Activated CD4-positive, alpha-beta memory T cell treated with anti-CD3 and anti-CD28 coated beads, Interleukin-2, amount 10 ng/mL, durations not matched to agents 7 days and 5 days (primary cell): Measurements from ENCODE around the gene KLHL34. TPM values are rescaled to one million over a fixed set of nuclear protein-coding genes. Genes with fewer than 3 reads are reported as not detected.

ENCODE experiments used
- CTCF ChIA-PET: fragments of 350-600 bp; sonication (Branson Sonifier 250); formaldehyde crosslinking; loops from one replicate; lab custom pipeline; 2021; ENCODE audit warnings: antibody characterized with exemption, inconsistent platforms; lab: Charles Lee
- POLR2A ChIA-PET: fragments of 350-600 bp; sonication (Branson Sonifier 250); formaldehyde crosslinking; loops from one replicate; lab custom pipeline; 2021; ENCODE audit warnings: antibody characterized with exemption; lab: Charles Lee
- DNase-seq: peaks from one replicate; pipeline ENCODE4 v3.0.0-alpha.2; 2020
- H3K27ac Mint-ChIP-seq: one replicate; pipeline ENCODE4 v1.8.0; 2021; ENCODE audit warnings: mild to moderate bottlenecking, mixed read lengths
- H3K27me3 Mint-ChIP-seq: one replicate; pipeline ENCODE4 v1.8.0; 2021; ENCODE audit warnings: mixed read lengths
- H3K36me3 Mint-ChIP-seq: one replicate; pipeline ENCODE4 v1.8.0; 2021; ENCODE audit warnings: low read depth, mixed read lengths
- H3K4me1 Mint-ChIP-seq: one replicate; pipeline ENCODE4 v1.8.0; 2021; ENCODE audit warnings: mixed read lengths
- H3K4me3 Mint-ChIP-seq: one replicate; pipeline ENCODE4 v1.8.0; 2021; ENCODE audit warnings: mild to moderate bottlenecking, mixed read lengths
- H3K9me3 Mint-ChIP-seq: one replicate; pipeline ENCODE4 v1.8.0; 2021; ENCODE audit warnings: mixed read lengths
- total RNA-seq, 2 experiments: library from RNA; stranded (reverse); gene quantifications; one replicate each; pipeline ENCODE4 v1.2.3, GENCODE V29; 2021

KLHL34 gene, protein sequence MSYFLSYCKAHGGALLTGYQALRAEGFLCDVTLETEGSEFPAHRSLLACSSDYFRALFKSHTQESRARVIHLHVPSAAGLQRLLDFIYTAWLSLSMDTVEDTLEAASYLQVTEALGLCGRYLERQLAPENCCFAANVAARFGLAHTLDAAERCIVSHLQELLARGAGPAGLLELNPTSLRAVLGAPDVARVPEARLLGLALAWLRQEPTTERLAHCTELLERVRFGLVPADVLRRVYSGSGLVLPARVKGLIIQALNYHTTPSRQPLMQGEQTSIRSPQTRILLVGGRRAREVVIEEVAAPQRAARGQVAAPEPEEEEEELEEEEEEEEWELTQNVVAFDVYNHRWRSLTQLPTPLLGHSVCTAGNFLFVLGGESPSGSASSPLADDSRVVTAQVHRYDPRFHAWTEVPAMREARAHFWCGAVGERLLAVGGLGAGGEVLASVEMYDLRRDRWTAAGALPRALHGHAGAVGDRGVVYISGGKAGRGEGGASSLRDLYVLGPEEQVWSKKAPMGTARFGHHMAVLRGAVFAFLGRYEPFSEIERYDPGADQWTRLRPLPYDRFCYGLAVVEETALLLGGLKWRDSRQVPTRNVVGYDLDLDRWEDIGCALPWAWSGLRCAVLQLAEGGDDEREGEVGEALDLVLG
- under 1 TPM; 0.40 to 0.58 TPM for total RNA-seq

DNA sequence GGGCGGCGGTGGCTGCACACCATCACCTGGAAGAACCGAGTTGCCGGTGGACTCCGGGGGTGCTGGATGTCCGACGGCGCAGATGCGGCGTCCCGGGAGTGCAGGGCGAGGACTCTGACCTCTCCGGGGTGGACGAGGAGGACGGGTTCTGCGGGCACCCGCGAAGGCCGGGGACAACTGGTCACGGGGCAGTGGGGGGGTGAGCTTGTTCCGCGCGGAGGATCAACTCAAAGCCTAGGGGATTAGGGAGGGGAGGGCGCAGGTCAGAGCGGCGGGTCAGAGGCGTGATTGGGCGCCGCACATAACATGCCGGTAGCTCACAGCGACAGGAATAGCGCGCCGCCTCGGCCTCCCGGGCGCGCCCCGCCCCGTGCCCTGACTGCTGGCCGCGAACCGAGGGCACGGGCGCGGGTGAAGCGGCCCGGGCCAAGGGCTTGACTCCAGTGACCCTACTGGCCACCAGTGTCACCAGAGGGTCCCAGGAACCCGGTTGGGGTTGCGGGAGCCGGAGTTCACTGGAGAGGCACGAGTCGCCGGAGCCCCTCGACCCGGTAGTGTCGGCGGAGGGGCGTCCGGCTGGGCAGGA is at the start of gene KLHL34:
Gene KLHL34 (minus strand): TSS at position 179 of the 586 bp plus-strand sequence. CDS start 542 bp downstream, outside the sequence.
- Mint-ChIP-seq H3K36me3 (peaks cover 2% of the 10 kb centered on the region), H3K4me3 (peak within 1 kb of the TSS; percentile 44), H3K9me3 (no peaks in the 10 kb centered on the region), H3K27ac (no peak within 1 kb of the TSS), H3K4me1 (peaks cover 4% of the 10 kb centered on the region), H3K27me3 (peaks cover 6% of the 10 kb centered on the region)
- ChIA-PET POLR2A (no interaction called here), CTCF (interaction anchor here (0.7 kb wide), 1 partner anchor 222 kb away, joined by 5 read pairs; no protein-coding TSS in a partner anchor)
- no peak for DNase-seq

DNA sequence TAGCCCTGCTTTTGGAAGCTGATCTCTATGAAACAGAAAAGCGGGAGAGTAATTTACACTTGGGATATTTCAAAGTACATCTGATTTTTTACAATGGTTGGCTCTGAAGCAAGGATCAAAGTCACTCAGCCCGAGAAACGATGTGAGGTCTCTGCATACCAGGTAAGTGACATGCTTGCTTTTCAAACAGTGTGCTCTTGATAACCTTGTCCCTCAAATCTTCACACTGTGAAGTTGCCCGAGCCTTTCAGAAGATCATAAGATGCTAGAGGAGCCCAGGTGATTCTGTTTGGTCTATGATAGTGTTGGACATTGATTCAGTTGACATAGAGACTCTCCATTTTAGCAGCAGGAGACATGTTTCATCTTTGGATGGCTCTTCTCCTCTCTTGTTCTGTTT is 47.1 kb upstream of the KLHL34 start:
- DNase-seq: no peak
- no peaks in the 10 kb centered on the region for H3K9me3 Mint-ChIP-seq
- H3K27ac Mint-ChIP-seq: no peak overlapping the region
- no peaks in the 10 kb centered on the region for H3K4me1 Mint-ChIP-seq
- H3K27me3 Mint-ChIP-seq: no peaks in the 10 kb centered on the region
- H3K4me3 Mint-ChIP-seq: no peak overlapping the region
- POLR2A ChIA-PET: no interaction called here
- CTCF ChIA-PET: no interaction called here
- no peaks in the 10 kb centered on the region for H3K36me3 Mint-ChIP-seq

DNA sequence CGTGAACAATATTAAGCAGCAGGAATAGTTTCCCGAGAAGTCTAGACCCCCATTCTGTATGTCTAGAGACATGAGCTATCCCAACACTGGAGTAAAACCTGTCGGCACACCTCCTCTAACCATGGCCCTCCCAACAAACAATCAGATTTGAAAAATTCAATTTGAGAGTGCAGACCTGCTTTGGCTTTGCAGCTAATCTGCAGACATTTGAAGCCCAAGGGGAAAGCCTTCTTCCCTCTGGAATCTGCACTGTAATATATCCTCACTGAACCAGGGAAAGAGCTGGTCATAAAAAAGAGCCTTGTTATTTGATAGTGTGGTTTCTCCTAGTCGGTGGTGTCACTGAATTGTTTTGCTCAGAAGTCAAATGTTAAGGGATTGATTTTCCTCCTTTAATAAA is 44.6 kb upstream of the KLHL34 start:
- POLR2A ChIA-PET: no interaction called here
- Mint-ChIP-seq H3K27ac (no peak overlapping the region), H3K4me1 (no peaks in the 10 kb centered on the region), H3K9me3 (no peaks in the 10 kb centered on the region), H3K4me3 (no peak overlapping the region), H3K36me3 (no peaks in the 10 kb centered on the region), H3K27me3 (no peaks in the 10 kb centered on the region)
- CTCF ChIA-PET: no interaction called here
- no peak for DNase-seq

DNA sequence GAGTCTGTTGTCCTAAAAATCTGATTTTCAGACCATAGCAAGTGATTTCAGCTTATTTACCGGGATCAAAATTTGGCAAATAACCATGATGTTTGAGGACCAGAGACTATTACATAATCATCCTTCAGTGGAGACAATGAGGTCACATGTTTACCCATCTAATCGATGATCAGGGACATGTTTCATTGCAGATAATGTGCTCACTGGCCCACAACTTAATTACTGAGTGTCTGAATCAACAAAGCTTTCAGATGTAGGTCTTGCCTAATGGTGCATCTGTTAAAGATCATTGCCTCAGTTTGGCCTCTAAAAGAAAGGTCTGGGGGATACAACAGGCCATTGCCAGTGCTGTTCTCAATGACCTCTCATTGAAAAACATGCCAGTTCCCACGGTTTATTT is 42.8 kb upstream of the KLHL34 start:
- Mint-ChIP-seq H3K9me3 (no peaks in the 10 kb centered on the region), H3K36me3 (no peaks in the 10 kb centered on the region), H3K4me3 (no peak overlapping the region), H3K27me3 (no peaks in the 10 kb centered on the region), H3K27ac (no peak overlapping the region), H3K4me1 (no peaks in the 10 kb centered on the region)
- ChIA-PET POLR2A (no interaction called here), CTCF (no interaction called here)
- no peak for DNase-seq

DNA sequence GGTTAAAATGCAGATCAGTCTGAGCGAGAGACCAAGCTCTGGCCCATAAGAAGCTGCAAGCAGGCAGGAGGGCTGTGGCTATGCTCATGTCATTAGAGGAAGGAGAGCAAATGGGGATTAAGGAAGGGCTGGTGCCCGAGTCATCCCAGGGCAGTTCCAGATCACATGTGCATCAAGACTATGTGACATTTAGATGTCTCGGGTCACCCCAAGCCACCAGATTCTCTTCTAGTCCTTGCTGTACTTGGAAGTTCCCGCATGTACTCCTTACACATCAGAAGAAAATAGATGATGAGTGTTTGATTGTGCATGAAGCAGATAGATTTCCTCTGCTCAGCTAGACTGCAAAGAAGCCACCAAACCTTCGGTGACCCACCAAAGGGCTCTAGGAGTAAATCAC is 42.1 kb upstream of the KLHL34 start:
- H3K4me1 Mint-ChIP-seq: no peaks in the 10 kb centered on the region
- DNase-seq: no peak
- ChIA-PET POLR2A (no interaction called here), CTCF (no interaction called here)
- no peaks in the 10 kb centered on the region for H3K27me3 Mint-ChIP-seq
- H3K4me3 Mint-ChIP-seq: no peak overlapping the region
- no peaks in the 10 kb centered on the region for H3K9me3 Mint-ChIP-seq
- no peaks in the 10 kb centered on the region for H3K36me3 Mint-ChIP-seq
- no peak overlapping the region for H3K27ac Mint-ChIP-seq

DNA sequence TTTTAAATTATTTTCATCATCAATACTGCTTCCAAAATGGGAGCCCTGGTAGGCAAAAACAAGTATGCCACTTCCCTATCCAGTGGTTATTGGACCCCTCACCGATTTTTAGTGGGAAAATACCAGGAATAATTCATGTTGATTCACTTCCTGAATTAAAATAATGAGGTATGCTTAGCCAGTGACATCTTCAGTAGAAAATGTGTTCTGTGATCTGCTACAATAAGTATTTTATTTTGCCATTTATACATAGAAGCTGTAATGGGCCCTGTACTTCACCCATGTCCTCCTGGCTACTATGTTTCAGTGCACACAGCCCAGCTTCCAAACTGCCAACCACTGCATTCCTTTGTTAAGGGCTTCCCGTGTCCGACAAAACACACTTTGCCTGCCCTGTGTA is 41.0 kb upstream of the KLHL34 start:
- no peak overlapping the region for H3K27ac Mint-ChIP-seq
- no peaks in the 10 kb centered on the region for H3K36me3 Mint-ChIP-seq
- no peaks in the 10 kb centered on the region for H3K27me3 Mint-ChIP-seq
- ChIA-PET CTCF (no interaction called here), POLR2A (no interaction called here)
- no peaks in the 10 kb centered on the region for H3K4me1 Mint-ChIP-seq
- DNase-seq: no peak
- no peaks in the 10 kb centered on the region for H3K9me3 Mint-ChIP-seq
- H3K4me3 Mint-ChIP-seq: no peak overlapping the region

DNA sequence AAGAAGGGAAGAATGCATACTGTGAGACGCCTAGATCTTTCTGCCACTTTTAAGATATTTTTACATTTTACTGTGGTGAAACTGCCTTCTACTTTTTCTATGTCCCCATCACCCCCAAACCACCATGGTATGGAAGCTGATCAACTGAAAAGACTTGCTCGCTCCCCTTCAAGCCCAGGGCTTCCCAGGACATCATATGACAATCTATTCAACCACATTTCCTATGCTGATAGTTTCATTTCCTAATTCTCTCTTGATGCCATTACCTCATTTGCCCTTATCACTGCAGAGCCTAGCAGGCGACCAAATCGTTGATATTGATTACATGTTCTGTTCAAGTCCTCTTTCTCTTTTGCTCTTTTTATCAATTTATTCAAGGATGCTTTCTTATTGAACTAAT is 40.1 kb upstream of the KLHL34 start:
- CTCF ChIA-PET: no interaction called here
- Mint-ChIP-seq H3K9me3 (no peaks in the 10 kb centered on the region), H3K4me3 (no peak overlapping the region), H3K4me1 (no peaks in the 10 kb centered on the region), H3K36me3 (no peaks in the 10 kb centered on the region), H3K27ac (no peak overlapping the region), H3K27me3 (no peaks in the 10 kb centered on the region)
- no peak for DNase-seq
- POLR2A ChIA-PET: no interaction called here

DNA sequence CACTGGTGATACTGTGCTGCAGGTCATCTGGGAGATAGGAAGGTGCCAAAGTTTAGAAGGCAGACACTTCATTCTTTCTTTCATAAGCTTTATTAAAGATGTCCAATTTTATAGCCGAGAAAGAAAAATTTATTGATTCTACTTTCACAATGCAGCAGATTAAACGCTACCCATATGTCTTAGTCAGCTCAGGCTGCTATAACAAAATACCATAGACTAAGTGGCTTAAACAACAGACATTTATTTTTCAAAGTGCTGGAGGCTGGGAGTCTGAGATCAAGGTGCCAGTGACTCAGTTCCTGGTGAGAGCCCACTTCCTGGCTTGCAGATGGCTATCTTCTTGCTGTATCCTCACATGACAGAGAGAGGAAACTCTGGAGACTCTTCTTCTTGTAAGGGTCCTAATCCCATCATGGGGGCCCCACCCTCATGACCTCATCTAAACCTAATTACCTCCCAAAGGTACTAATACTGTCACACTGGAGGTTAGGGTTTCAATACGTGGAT is 33.4 kb upstream of the KLHL34 start:
- ChIA-PET CTCF (no interaction called here), POLR2A (no interaction called here)
- no peaks in the 10 kb centered on the region for H3K27me3 Mint-ChIP-seq
- H3K27ac Mint-ChIP-seq: no peak overlapping the region
- peaks cover 2% of the 10 kb centered on the region for H3K9me3 Mint-ChIP-seq
- no peak overlapping the region for H3K4me3 Mint-ChIP-seq
- H3K4me1 Mint-ChIP-seq: peaks cover 9% of the 10 kb centered on the region
- DNase-seq: peak; percentile 15
- no peaks in the 10 kb centered on the region for H3K36me3 Mint-ChIP-seq

DNA sequence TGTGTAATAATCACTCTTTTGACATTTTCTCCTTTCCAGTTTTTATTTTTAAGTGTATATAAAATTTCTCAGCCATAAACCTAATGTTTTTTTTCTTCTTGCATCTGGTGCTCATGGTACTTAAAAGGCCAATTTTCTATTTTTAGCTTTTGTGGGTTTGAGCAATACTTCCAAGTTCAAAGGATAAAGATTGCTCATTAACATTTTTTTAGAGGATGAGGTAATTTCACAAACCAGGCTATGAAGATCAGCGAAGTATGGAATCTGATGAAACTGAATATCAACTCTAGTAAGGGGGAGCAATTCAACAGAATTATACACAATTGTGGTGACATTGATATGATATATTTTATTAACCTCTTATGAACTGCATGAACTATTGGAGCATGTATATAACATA is 25.8 kb upstream of the KLHL34 start:
- CTCF ChIA-PET: no interaction called here
- POLR2A ChIA-PET: no interaction called here
- no peaks in the 10 kb centered on the region for H3K4me1 Mint-ChIP-seq
- H3K4me3 Mint-ChIP-seq: no peak overlapping the region
- DNase-seq: no peak
- H3K9me3 Mint-ChIP-seq: no peaks in the 10 kb centered on the region
- no peaks in the 10 kb centered on the region for H3K27me3 Mint-ChIP-seq
- no peak overlapping the region for H3K27ac Mint-ChIP-seq
- H3K36me3 Mint-ChIP-seq: no peaks in the 10 kb centered on the region

DNA sequence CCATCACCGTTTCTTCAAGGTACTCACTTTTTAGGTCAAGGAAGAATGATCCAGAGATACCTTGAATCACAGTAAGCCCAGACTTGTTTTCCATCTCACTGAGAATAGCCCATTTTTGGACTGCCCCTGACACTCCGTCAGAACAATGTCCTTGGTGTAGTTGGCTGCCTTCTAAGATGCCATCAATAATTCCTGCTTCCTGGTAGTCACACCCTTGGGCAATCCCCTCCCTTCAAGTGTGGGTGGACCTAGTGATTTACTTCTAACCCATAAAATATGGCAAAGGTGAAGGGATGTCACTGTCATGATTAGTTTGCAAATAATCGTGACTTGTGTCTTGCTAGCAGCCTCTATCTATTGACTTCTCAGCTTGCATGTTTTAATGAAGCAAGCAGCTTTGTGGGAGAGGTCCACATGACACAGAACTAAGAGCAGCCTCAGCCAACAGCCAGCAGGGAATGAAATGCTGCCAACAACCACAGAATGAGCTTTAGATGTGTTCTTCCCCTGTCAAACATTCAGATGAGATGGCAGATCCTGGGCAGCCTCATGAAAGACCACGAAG is 20.0 kb upstream of the KLHL34 start:
- H3K27ac Mint-ChIP-seq: no peak overlapping the region
- DNase-seq: no peak
- H3K27me3 Mint-ChIP-seq: no peaks in the 10 kb centered on the region
- H3K4me1 Mint-ChIP-seq: no peaks in the 10 kb centered on the region
- no peak overlapping the region for H3K4me3 Mint-ChIP-seq
- ChIA-PET POLR2A (no interaction called here), CTCF (no interaction called here)
- no peaks in the 10 kb centered on the region for H3K36me3 Mint-ChIP-seq
- no peaks in the 10 kb centered on the region for H3K9me3 Mint-ChIP-seq

DNA sequence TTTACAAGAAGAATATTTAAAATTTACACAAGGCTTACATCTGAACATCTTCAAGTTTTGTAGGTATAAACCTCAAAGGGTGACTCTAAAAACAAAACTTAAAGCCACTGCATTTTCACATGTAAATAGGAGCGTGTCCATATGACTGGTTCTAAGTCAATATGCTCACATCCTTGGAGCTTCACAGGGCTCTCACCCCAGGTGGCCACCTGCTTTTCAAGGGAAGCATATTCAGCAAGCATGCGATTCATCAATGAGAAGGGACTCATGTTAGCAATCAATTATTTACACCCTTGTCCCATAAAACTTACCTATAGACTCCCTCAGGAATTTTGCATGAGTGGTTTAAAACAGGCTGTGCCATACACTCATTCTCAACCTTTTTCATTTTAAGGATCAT is 17.8 kb upstream of the KLHL34 start:
- H3K4me3 Mint-ChIP-seq: no peak overlapping the region

DNA sequence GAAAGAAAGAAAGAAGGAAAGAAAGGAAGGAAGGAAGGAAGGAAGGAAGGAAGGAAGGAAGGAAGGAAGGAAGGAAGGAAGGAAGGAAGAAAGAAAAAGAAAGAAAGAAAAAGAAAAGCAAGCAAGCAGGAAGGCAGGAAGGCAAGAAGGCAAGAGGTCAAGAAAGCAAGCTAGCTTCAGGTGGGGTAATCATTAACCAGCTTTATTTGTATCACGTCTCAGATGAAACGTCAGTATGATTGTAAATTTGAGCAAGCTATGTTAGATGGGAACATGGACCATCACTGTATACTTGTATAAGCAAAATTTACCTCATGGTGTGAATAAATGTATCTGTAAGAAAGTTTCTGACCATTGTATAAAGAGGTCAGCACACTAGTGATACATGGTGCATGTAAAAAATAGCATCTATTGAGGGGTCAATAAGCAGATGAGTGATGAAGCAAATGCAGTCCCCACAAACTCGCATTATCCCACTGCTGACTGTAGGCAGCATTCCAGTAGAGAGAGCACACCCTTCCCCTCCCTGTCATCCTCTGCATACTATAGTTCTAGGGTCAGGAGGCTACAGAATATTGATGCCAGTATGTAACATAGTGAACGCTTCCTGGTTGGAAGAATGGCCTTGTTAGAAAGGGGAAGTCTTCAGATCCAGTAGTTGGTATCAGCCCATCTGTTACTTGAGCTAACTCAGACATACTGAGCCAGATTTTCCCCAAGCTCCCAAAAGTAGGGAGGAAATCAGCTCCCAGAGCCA is 16.5 kb upstream of the KLHL34 start:
- H3K9me3 Mint-ChIP-seq: no peaks in the 10 kb centered on the region
- ChIA-PET CTCF (no interaction called here), POLR2A (no interaction called here)
- H3K36me3 Mint-ChIP-seq: no peaks in the 10 kb centered on the region
- no peak overlapping the region for H3K27ac Mint-ChIP-seq
- no peak for DNase-seq
- no peaks in the 10 kb centered on the region for H3K27me3 Mint-ChIP-seq
- no peaks in the 10 kb centered on the region for H3K4me1 Mint-ChIP-seq
- H3K4me3 Mint-ChIP-seq: no peak overlapping the region

More for the DNA sequence above, 17.8 kb upstream of the KLHL34 start:
- no peaks in the 10 kb centered on the region for H3K27me3 Mint-ChIP-seq
- H3K27ac Mint-ChIP-seq: no peak overlapping the region
- H3K36me3 Mint-ChIP-seq: no peaks in the 10 kb centered on the region
- ChIA-PET POLR2A (no interaction called here), CTCF (no interaction called here)
- DNase-seq: no peak
- H3K4me1 Mint-ChIP-seq: no peaks in the 10 kb centered on the region
- no peaks in the 10 kb centered on the region for H3K9me3 Mint-ChIP-seq

DNA sequence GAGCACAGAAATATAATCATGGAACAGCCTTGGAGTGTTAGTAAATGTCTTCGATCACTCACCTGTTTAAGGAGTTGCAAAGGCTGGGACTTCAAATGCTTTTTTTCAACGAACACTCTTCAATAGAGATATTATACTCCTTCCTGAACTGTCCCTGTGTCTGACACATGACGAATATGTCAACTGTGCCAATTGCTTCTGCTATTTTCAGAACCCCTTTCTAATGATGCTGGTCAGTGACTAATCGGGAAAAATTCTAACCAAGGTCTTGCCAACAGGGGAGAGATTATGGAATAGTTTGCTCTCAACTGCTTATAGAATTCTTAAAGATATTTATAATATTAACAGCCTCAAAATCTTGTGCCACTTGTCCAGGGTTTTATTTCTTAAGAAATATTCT is 8.5 kb upstream of the KLHL34 start:
- no peaks in the 10 kb centered on the region for H3K27me3 Mint-ChIP-seq
- no peak overlapping the region for H3K27ac Mint-ChIP-seq
- DNase-seq: no peak
- no peak overlapping the region for H3K4me3 Mint-ChIP-seq
- H3K9me3 Mint-ChIP-seq: no peaks in the 10 kb centered on the region
- POLR2A ChIA-PET: no interaction called here
- CTCF ChIA-PET: no interaction called here
- H3K36me3 Mint-ChIP-seq: no peaks in the 10 kb centered on the region
- H3K4me1 Mint-ChIP-seq: no peaks in the 10 kb centered on the region
